RWPE1 (cell line): ENCODE results near the gene GPX5.

Source experiments
- CTCF ChIA-PET: fragments of 350-600 bp; sonication (Branson Sonifier 250); formaldehyde crosslinking; extraction: SDS; loops from one replicate; lab custom pipeline; 2021; lab: Yijun Ruan, JAX
- POLR2A ChIA-PET: fragments of 400-600 bp; formaldehyde crosslinking; extraction: SDS; loops from one replicate; lab custom pipeline; 2020; ENCODE audit warnings: antibody characterized with exemption; ENCODE audit not compliant: low non-redundant PET; lab: Yijun Ruan, JAX
- DNase-seq: peaks from one replicate; pipeline ENCODE4 v3.0.0; 2012; ENCODE audit warnings: low spot score
- H3K27ac ChIP-seq: fragments of 450-650 bp; 2 replicates; pipeline ENCODE4 v1.5.1; 2017
- CTCF ChIP-seq: fragments of 450-650 bp; conservative IDR thresholded peaks from 2 replicates; pipeline ENCODE4 v1.5.1; 2017; ENCODE audit warnings: low read depth, mild to moderate bottlenecking

Gene GPX5

GRCh38 chr6:28534306-28534705 is 8.6 kb downstream of the GPX5 start:
- CTCF ChIA-PET: no interaction called here
- no peak overlapping the region for H3K27ac ChIP-seq
- POLR2A ChIA-PET: no interaction called here
- DNase-seq: no peak
- no peak for TF ChIP-seq CTCF

- DNase-seq: no peak
- ChIA-PET POLR2A (no interaction called here), CTCF (no interaction called here)
- no peak for TF ChIP-seq CTCF
- no peak overlapping the region for H3K27ac ChIP-seq
These were observed 9.2 kb downstream of the GPX5 start for GRCh38 chr6:28534875-28535274.

- ChIA-PET CTCF (no interaction called here), POLR2A (no interaction called here)
- no peak for TF ChIP-seq CTCF
- H3K27ac ChIP-seq: no peak overlapping the region
- DNase-seq: no peak
These were observed 11.4 kb downstream of the GPX5 start for GRCh38 chr6:28537065-28537464.

GRCh38 chr6:28537509-28538140 is 11.9 kb downstream of the GPX5 start:
- POLR2A ChIA-PET: no interaction called here
- CTCF ChIA-PET: interaction anchor here (0.6 kb wide), 1 partner anchor 148 kb away, joined by 4 read pairs; no protein-coding TSS in a partner anchor
- no peak overlapping the region for H3K27ac ChIP-seq
- DNase-seq: no peak
- TF ChIP-seq CTCF: no peak

- ChIA-PET POLR2A (no interaction called here), CTCF (interaction anchor here (0.6 to 1.3 kb wide), 13 partner anchors 10 to 159 kb away, joined by 3 to 7 read pairs (median 4); no protein-coding TSS in a partner anchor)
- TF ChIP-seq CTCF: no peak
- no peak overlapping the region for H3K27ac ChIP-seq
- no peak for DNase-seq
These were observed 16.3 kb downstream of the GPX5 start for GRCh38 chr6:28541996-28542395.

GRCh38 chr6:28542440-28543296 is 17.0 kb downstream of the GPX5 start:
- peak; percentile 62 for TF ChIP-seq CTCF
- ChIA-PET CTCF (interaction anchor here (0.6 to 1.3 kb wide), 17 partner anchors 9 to 295 kb away, joined by 3 to 7 read pairs (median 4); no protein-coding TSS in a partner anchor), POLR2A (interaction anchor here (0.5 kb wide), 1 partner anchor 316 kb away, joined by 3 read pairs; no protein-coding TSS in a partner anchor)
- DNase-seq: peak; percentile 80
- H3K27ac ChIP-seq: no peak overlapping the region
